NCI-H2196 (cell line): ENCODE data around the gene CS.
"Not testable (repeated sequence)": the region's sequence is repeated elsewhere in the genome, so short reads cannot be mapped to it uniquely, and the experiment has no call there.

Experiments
- DNase-seq: peaks from one replicate; lab custom pipeline; 2025; ENCODE audit not compliant: unreplicated experiment; lab: John Stamatoyannopoulos, UW

Gene CS

DNA sequence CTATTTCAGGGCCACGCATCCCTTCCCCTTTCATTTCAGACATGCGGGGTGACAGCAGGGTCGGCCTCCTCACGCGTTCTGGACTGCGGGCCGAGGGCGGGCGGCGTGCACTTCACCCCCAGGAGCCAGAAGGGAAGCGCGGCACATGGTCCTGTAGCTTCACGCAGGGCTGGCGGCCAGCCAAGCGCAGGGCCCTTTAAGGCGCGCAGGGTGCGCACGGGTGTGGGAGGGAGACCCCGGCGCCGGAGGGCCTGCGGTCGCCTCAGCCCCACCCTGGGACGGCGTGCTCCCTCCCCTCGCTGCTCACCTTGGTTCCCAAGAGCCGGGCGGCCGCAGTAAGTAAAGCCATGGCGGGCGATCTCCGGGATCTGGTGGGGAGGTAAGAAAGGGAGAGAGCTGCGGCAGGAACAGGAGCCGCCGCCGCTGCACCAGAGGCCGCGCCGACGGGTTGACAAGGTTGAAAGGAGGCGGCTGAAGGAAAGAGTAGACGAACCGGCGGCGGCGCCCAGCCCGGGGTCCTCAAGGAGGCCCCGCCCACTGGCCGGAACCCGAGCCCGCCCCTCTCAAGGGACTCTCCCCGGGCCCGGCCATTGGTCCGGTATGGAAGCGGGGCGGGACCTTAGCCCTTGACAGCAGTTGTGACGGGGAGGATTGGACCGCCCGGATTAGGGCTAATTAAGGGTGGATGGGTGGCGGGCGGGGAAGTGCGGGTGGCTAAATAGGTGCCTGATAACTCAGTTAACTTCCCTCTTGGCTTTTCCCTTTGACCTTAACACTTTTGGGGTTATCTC lies at the start of gene CS:
Gene CS, minus strand, starts transcription at position 478 of the 791 bp plus-strand sequence. Its CDS starts 129 bp downstream, at position 349.
- peak; percentile 98 for DNase-seq

DNA sequence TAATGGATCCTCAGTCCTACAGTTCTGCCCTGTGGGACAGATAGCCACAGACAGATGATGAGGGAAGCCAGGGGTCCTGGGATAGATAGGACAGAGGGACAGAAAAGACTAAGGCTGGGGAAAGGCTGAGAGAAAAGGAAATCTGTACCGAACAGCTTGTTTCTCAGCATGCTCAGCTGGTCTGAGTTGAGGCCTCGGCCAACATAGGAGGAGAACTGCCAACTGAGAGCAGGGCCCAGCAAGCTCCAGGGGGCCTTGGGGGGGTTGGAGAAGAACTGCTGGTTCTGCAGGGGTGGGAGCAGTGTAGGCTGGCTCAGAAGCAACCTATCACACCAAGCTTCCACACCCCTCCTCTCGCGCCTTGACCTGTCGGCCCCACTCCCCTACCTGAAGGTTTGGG lies 48.6 kb upstream of the CS start:
- DNase-seq, result no peak

DNA sequence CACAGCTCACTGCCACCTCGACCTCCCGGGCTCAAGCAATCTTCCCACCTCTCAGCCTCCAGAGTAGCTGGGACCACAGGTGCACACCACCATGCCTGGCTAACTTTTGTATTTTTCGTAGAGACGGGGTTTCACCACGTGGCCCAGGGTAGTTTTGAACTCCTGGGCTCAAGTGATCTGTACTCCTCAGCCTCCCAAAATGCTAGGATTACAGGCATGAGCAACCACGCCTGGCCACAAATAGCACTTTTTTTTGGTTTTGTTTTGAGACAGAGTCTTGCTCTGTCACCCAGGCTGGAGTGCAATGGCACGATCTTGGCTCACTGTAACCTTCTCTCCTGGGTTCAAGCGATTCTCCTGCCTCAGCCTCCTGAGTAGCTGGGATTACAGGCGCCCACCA lies 47.1 kb upstream of the CS start:
- DNase-seq, result not testable (repeated sequence)

DNA sequence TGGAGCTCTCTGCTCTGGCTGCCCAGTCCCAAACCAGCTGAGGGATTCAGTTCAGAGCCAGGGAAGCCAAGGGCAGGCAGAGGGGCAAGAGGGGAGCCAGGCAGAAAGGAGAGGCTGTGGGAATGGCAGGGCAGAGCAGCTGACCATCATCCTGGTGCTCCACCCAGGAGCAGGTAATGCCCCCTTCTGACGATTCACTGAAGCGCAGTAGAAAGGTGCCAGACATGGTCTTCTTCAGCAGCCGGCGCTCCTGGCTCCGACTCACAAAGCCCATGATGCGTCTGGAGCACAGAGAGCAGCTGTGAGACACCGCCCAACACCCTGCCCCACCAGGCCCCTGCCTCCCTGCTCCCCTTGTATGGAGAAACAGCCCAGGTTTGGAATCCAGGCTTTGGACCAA lies 46.5 kb upstream of the CS start:
- DNase-seq, result peak; percentile 7

DNA sequence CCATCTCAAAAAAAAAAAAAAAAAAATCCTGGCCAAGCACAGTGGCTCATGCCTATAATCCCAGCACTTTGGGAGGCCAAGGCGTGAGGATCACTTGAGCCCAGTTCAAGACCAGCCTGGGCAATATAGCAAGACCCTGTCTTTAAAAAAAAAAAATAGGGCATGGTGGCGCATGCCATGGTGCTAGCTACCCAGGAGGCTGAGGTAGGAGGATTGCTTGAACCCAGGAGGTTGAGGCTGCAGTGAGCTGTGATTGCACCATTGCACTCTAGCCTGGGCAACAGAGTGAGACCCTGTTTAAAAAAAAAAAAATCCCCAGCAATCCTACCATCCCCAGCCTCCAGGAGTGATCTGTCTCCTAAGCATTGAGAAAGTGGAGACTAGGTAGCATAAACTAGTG lies 42.2 kb upstream of the CS start:
- DNase-seq, result not testable (repeated sequence)

DNA sequence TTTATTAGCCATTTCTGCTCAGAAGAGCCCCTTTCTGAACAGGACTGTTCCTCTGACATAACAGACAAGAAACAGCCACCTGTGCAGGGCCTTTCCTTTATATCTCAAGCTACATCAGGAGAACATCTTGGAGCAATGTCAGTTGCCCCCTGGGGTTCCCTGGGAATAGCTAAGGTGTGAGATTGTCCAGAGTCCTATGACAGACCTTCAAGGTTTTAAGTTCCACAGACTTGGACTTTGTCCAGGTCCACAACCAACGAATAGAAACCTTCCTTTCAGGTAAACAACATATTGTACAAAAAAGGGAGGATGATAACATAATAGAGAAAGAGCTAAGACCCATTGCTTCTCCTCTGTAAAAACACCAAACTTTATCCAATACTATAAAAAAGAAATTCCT lies 41.5 kb upstream of the CS start:
- no peak for DNase-seq

DNA sequence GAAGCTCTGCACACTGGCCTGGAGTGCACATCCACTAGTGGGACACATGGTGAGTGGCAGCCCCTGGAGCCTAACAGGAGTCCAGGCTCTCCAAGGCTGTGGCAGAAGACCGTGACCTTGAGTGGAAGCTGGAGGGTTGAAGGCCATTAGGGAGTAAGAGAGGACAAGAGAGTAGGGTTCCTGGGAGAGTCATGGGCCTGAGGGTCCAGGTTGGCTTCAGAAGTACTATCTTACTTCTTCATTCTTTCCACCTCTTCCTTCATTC lies 39.0 kb upstream of the CS start:
- no peak for DNase-seq

DNA sequence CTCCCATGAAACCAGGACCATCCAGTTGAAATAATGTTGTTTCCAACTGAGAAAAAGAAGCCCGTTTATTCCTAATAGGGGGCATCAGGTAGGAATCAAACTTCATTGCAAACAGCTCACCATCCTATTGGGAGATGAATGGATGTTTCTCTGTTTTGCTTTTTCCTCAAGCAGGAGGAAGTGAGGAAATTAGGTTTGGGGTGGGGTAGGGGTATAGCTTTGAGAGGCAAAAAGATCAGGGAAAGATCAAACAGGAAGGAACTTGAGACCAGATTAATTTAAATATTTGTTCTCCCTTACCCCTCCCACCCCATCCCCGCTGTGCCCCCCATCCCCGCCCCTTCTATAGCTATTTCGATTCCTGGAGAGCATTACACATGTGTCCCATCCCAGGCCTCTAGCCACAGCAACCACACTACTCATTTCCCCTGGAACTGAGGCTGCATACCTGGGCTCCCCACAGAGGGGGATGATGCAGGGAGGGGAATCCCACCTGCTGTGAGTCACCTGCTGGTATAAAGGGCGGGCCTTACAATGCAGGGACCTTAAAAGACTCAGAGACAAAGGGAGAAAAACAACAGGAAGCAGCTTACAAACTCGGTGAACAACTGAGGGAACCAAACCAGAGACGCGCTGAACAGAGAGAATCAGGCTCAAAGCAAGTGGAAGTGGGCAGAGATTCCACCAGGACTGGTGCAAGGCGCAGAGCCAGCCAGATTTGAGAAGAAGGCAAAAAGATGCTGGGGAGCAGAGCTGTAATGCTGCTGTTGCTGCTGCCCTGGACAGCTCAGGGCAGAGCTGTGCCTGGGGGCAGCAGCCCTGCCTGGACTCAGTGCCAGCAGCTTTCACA lies 38.4 kb upstream of the CS start, which contains the start of gene IL23A:
Gene IL23A, plus strand, starts transcription at position 577 of the 850 bp plus-strand sequence. Its CDS starts 161 bp downstream, at position 738.
- no peak for DNase-seq

DNA sequence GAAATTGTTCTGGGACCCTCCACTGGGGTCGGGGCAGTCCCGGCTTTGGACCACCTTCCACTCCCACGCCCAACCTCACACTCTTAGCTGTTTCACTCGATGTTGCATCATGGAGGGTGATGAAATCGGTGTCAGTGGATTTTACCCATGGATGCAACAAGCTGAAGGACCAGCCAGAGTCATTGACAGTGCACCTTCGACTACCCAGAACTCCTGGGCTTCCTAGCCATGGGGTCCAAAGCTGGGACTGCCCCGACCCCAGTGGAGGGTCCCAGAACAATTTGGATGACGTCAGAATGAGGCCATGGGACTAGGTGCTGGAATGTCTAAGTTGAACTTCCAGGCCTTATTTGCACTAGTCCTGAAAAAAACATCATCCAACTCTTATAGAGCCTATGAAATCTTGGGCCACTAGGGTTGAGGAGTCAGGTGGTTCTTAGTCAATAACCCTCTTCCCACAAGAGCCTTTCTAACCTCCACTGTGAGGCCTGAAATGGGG lies 37.7 kb upstream of the CS start:
- DNase-seq, result no peak

DNA sequence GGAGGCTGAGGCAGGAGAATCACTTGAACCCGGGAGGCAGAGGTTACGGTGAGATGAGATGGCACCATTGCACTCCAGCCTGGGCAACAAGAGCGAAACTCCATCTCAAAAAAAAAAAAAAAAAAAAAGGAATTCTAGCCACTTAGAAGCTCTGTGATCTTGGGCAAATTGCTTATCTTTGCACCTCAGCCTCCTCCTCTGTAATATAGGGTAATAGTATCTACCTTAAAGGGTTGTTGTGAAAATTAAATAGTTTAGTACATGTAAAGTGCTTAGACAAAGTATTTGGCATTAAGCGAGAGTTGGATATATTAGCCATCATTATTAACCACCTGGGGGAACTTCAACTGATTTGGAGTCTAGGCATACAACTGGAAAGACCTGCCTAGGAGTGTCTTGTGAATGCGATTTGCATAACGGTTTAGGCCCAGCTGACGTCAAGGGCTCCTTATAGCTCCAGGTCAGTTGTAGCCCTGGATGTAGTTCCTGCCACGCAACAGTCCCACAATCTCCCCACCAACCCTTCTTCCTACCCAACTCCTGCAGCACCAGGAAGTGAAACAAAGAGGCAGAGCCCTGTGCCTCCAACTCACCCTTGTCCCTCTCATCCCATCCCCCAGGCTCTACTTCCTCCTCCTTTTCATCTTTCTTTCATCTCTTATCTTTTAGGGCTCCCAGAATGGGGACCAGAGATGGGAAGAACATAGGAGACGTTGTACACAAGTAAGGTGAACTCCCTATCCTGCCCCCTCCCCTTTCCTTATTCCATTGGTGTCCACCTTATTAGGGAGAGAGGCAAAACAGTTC lies 36.4 kb upstream of the CS start:
- no peak for DNase-seq

DNA sequence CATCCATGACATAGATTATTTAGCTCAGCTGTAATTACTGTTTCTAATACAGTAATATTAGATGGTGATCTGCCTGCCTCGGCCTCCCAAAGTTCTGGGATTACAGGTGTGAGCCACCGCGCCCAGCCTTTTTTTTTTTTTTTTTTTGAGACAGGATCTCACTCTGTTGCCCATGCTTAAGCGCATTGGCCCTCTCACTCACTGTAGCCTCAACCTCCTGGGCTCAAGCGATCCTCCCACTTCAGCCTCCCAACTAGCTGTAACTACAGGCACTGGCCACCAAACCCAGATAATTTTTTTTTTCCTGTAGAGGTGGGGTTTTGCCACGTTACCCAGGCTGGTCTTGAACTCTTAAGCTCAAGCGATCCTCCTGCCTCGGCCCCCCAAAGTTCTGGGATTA lies 35.4 kb upstream of the CS start:
- not testable (repeated sequence) for DNase-seq

DNA sequence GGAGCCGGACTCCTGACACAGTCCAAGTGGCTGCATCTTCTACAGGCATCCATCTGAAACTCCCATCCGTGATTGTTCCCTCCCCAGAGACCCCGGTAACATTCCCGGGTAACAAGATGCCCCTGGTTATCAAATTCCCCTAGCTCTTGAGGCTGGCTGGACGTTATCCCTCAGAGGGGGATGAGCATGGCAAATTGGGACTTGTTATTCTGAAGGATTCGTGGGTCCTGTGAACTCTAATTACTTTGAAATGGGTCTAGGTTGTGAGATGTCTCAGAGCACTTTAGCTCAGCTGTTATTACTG lies 34.3 kb upstream of the CS start:
- no peak for DNase-seq

DNA sequence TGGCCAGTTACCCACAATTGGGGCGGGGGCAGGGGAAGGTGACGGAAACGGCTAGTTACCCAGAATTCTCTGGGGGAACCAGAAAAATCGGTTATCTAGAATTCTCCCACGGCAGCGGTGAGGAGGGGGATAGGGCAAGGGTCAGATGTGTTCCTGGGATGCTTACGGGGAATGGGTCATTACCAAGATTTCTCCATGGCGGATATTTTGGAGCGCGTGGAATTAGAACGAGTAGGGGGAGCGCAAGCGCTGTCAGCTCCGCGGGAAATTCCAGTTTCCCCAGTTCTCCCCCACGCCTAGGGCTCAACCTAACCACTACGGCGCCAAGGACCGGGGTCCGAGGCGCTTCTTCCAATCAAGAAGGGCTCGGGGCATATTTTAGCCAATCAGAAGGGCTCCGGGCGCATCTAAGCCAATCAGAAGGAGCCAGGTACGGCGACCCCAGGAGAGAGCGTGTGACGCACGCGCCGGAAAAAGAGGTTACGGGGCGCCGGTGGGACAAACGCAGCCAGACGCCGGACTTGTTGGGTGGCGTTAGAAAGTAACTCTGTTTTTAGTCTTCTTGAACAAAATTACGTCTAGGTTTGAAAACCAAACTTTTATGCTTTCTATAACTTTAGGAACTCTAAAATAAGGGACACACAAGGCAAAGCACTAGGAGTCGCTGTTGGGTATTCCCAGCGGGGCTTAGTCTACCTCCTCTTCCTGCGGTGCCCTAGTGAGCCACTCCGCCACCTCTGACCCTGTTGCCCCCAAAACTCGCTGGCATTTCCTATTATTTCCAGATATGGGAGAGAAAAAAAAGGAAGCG lies 33.8 kb upstream of the CS start, which contains the start of gene PAN2:
Gene PAN2, minus strand, starts transcription at position 322 of the 811 bp plus-strand sequence. CDS start 906 bp downstream, outside the sequence.
- DNase-seq, result peak; percentile 97

DNA sequence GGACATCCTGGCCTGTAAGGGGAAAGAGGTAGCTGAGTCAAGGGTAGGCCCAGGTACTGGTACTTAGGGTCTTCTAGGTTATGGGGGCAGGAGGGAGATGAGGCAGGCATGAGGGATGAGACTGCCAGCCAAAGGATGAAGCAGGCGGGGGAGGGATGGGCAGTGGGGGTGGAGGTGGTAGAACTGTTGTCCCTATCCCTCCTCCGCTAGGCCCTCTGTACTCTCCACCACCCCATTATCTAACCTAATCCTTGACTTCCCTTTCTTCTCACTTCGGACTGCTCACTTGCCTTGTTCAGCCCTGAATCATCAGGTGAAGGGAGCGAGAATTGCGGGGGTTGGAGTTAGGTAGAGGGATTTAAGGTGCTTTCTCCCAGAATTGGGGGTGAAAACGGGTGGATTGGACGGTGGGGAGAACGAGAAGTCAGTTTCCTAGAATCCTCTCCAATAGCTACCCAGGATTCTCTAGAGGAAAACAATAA lies 33.1 kb upstream of the CS start:
- DNase-seq, result no peak

DNA sequence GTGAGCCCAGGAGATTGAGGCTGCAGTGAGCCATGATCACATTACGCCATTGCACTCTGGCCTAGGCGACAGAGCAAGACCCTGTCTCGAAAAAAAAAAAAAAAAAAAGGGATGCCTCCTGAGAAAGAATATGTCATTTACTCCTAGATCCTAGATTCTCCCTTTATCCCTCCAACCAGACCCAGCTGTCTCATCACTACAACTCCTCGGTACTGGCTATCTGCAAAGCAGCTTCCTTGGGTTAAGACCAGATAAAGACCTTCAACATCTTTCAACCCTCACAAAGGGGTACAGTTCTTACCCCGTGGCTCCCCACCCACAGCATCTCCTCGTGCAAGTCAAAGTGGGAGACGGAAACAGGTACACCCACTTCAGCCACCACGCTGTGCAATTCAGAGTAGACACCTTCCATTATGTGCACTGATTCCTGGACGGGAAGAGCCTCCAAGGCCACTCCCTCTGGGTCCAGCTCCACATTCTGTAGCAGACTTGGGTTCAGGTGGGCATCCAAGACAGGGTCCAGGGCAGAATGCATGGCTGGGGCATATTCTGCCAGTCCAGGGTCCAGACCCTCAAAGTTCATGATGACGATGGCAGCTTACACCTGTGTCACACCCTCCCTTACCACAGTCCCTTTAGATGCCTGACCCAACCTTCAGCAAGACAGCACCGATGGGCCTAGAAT lies 32.5 kb upstream of the CS start:
- no peak for DNase-seq

DNA sequence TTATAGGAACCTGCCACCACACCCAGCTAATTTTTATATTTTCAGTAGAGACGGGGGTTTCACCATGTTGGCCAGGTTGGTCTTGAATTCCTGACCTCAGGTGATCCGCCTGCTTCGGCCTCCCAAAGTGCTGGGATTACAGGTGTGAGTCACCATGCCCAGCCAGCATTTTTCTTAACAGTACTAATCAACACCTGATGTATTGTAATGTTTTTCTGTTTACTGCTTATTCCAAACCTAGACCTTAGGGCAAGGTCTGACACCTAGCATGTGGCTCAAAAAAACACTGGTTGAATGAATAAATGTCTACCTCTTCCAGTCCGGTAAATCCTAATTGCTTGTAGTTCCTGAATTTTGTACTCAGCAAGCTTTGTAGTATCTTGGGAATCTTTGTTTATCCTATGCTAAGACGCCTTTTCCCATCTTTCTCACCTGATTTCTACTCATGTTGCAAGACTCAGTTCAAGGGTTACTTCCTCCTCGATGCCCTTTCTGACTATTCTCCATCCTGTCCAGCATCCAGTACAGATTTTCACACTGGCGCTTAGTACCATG lies 30.9 kb upstream of the CS start:
- no peak for DNase-seq

DNA sequence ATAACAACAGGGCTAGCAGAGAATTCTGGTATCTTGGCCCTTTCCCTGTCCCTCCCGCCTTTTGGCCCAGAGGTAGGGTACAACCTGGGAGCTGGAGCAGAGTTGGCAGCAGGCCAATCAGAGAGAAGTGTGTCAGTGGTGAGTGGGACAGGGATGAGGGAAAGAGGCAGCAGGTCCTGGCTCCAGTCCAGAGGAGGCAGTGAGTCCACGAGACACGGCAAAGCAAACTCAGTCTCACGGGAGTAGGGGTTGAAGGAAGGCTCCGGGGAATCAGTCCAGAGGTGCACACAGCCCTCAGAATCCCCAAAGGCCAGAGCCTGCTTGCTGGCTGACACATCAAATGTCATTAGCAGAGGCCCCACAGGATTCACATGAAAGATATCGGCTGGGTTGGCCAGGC lies 26.4 kb upstream of the CS start:
- DNase-seq, result no peak

DNA sequence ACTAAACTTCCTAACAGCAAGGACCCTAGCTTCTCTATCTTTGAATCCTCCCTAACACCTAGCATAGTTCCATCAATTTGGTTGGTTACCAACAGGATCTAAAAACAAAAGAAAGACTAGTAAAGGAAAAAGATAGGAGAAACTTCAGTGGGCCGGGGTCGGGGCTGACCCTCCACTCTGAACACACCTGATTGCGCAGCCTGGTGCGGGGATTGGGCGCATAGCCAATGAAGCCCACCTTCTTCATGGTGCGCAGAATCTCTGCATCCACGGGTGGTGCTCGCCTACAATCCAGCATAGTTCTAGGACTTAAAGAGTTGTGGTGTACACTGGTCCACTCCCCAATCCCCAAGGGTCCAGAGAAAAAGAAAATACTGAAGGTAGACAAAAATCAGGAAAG lies 26.0 kb upstream of the CS start:
- DNase-seq, result no peak

DNA sequence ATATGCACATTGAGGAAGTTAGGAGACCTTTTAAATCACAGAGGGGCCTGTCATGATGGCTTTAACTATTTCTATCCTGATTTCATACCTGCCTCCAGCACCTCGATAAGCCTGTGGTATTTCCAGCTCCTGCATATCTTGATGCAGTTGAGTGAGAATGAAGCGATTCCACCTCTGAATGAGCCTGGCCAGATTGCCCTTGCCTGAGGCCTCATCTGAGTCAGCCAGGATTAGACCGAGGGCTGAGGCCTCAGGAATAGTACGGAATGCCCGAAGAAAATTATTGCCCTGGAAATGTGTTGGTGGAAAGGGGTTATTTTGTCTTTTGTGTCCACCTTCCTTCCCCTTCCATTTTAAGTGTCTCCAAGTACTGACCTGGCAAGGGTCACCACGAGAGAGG lies 24.1 kb upstream of the CS start:
- DNase-seq, result no peak

DNA sequence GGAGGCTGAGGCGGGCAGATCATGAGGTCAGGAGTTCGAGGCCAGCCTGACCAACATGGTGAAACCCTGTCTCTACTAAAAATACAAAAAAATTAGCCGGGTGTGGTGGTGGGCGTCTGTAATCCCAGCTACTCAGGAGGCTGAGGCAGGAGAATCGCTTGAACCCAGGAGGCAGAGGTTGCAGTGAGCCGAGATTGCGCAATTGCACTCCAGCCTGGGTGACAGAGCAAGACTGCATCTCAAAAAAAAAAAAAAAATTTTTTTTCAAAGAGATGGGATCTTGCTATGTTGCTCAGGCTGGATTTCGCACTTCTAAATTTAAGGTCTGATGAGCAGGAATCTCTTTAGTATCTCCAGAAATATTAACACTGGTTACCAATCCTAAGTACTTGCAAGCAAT lies 21.5 kb upstream of the CS start:
- not testable (repeated sequence) for DNase-seq
